GM12873 (cell line): ENCODE measurements around the gene SORCS3.

ENCODE experiments used
- CTCF ChIP-seq: IDR thresholded peaks from 2 replicates; pipeline ENCODE4 v1.5.1; 2012; ENCODE audit warnings: low read depth, mild to moderate bottlenecking, moderate library complexity, low read length, control low read depth; ENCODE audit not compliant: insufficient read depth; ENCODE audit errors: missing control alignments

SORCS3 gene

GRCh38 chr10:105161149-105161548 is 520.1 kb downstream of the SORCS3 start:
- no peak for TF ChIP-seq CTCF

- TF ChIP-seq CTCF, result no peak
Measured at GRCh38 chr10:105161767-105162166, 520.7 kb downstream of the SORCS3 start.

GRCh38 chr10:105170521-105170920 is 529.4 kb downstream of the SORCS3 start:
- no peak for TF ChIP-seq CTCF

GRCh38 chr10:105171945-105172344 is 530.9 kb downstream of the SORCS3 start:
- TF ChIP-seq CTCF, result no peak

GRCh38 chr10:105181626-105182025 is 540.5 kb downstream of the SORCS3 start:
- TF ChIP-seq CTCF, result no peak

GRCh38 chr10:105183536-105183935 is 542.4 kb downstream of the SORCS3 start:
- no peak for TF ChIP-seq CTCF

- TF ChIP-seq CTCF, result no peak
Measured at GRCh38 chr10:105185161-105185560, 544.1 kb downstream of the SORCS3 start.
